GM18951 (cell line): ENCODE data around the gene MYOZ1.

Experiments
- POLR2A ChIP-seq: IDR thresholded peaks from 4 replicates; pipeline ENCODE4 v1.6.1; 2011; ENCODE audit warnings: mild to moderate bottlenecking; ENCODE audit not compliant: insufficient read length, insufficient read depth; ENCODE audit errors: extremely low read depth
- in situ Hi-C: fragments of 300-500 bp; cut with MboI; formaldehyde crosslinking; loops from one replicate; pipeline ENCODE4 v1.12.0; 2022; ENCODE audit warnings: low sequenced_read_pairs, mixed read lengths, inconsistent platforms; ENCODE audit not compliant: unreplicated experiment

MYOZ1 gene

GRCh38 chr10:73653195-73653594 lies 11.9 kb upstream of the MYOZ1 start:
- TF ChIP-seq POLR2A: no peak
- in situ Hi-C loops: no loop called here

GRCh38 chr10:73650537-73651331 lies 9.5 kb upstream of the MYOZ1 start:
- in situ Hi-C loops: no loop called here
- no peak for TF ChIP-seq POLR2A

DNA sequence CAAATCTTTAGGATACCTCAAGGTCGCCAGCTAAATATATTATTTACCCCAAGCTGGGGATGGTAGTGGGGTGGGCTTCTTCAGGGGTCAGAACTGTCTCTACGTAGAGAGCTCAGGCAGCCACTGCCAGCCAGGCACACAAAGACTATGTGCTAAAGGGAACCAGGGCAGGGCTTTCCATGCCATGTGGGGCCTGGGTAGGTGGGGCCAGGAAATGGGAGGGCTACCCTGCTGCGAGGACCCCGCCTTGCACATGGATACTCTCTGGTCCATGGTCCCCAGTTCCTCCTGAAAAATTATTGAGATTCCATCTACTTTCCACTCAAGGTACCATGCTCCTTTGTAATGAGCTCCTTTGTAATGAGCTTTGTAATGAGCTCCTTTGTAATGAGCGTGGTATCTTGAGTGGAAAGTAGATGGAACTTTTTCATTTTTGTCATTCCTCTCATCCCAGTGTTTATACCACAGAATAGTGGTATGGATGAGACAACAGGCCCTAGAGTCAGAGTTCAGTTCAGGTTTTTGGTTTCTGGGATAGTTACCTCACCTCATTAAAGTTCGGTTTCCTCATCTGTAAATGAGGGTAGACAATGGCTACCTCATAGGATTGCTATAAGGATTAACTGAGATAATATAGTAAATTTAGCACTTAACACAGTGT lies 8.7 kb upstream of the MYOZ1 start:
- in situ Hi-C loops: loop anchor here (10.0 kb wide), 1 partner anchor 395 kb away; the partner anchor contains the start of gene MRPS16
- no peak for TF ChIP-seq POLR2A

- no peak for TF ChIP-seq POLR2A
- in situ Hi-C loops: loop anchor here (10.0 kb wide), 1 partner anchor 394 kb away; the partner anchor contains the start of gene MRPS16
Measured at GRCh38 chr10:73648975-73649829, 7.9 kb upstream of the MYOZ1 start.

DNA sequence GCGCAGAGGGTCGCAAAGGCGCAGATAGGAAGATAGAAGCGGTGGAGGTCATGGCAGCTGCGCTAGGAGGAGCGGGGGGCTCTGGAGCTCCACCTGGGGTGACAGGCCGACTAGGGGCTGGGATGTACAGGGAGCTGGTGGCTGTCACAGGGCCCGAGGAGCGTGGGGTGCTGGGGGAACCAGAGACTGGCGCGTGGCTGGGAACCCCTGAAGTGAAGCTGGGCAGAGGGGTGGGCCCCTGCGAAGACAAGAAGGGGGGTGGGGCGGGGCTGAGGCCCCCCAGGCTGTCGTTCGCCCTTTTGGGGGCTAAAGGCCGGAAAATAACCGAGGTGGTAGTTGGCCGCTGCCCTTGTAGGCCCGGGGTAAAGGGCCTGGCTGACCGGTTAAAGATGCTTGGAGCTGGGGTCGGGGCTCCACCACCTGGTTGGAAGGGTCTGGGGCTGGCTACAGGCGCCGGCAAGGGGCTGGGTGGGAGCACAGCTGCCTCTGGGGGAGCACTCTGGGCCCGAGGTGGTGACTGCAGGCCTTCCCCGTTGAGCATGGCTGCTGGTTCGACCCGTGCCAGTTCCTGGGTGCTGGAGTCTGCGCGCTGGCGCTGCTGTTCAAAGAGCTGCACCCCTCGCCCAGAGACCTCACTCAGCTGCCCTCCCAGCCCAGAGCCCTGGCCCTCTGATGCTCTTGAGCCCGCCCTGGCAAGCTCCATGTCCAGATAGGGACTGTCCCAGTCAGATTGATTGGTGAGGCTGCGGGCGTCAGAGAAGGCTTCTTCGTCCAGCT lies 6.8 kb upstream of the MYOZ1 start:
- in situ Hi-C loops: loop anchor here (10.0 kb wide), 1 partner anchor 393 kb away; the partner anchor contains the start of gene MRPS16
- TF ChIP-seq POLR2A: no peak

DNA sequence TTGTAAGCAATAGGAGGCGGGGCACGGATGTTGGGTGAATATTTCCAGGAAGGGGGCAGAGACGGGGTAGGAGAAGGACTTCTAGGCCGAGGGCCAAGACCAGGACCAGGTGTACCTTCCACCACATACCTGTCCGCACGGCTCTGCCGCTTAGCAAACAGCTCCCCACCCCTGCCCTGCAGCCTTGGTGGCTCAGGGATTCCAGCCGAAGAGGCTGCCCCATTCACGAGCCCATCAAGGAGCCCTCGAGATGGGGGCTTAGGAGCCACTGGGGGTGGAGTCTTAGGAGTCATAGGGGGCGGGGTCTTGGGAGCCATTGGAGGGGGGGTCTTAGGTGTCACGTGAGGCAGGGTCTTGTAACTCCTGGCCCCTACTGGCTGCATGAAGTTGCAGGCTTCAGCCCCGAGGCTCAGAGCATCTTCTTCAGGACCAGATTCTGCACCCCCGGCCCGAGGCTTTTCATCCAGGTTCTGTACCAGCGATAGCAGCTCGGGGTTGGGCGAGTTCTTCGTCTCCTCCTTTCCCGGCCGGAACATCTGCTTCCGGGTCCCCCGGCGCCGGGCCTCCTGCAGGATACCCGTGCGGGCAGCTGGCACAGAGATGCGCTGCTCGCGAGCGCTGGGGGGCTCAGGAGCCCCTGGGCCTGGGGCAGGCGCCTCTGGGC lies 6.1 kb upstream of the MYOZ1 start:
- in situ Hi-C loops: loop anchor here (10.0 kb wide), 1 partner anchor 393 kb away; the partner anchor contains the start of gene MRPS16
- no peak for TF ChIP-seq POLR2A

DNA sequence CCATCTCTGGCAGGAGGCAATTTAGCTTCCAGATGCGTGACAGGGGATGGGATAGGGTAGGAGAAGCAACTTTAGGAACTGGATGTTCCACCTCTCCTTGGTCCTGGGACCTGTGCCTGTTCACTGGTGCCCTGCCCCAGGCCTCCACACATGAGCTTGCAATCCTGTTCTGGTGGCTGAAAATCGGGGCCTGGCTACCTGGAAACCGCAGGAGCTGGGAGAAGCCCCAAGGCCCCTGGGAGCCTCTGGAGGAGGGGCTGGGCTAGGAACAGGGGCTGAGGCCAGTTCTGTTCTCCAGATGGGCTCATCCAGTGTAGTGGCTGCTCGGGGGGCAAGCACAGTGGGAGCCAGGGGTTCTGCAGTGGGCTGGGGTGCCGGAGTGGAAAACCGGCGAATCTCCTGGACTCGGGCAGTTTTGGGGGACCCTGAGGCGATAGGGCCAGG lies 5.3 kb upstream of the MYOZ1 start:
- no peak for TF ChIP-seq POLR2A
- in situ Hi-C loops: loop anchor here (10.0 kb wide), 1 partner anchor 392 kb away; the partner anchor contains the start of gene MRPS16

GRCh38 chr10:73645251-73645650 lies 4.0 kb upstream of the MYOZ1 start:
- TF ChIP-seq POLR2A: no peak
- in situ Hi-C loops: loop anchor here (10.0 kb wide), 1 partner anchor 390 kb away; the partner anchor contains the start of gene MRPS16

- no peak for TF ChIP-seq POLR2A
Measured at GRCh38 chr10:73644767-73645166, 3.5 kb upstream of the MYOZ1 start.

GRCh38 chr10:73644015-73644743 lies 2.9 kb upstream of the MYOZ1 start:
- in situ Hi-C loops: loop anchor here (5.0 to 10.0 kb wide), 2 partner anchors 117 to 389 kb away; partner anchors contain the start of gene MRPS16
- no peak for TF ChIP-seq POLR2A

More at GRCh38 chr10:73644767-73645166, 3.5 kb upstream of the MYOZ1 start:
- in situ Hi-C loops: loop anchor here (5.0 to 10.0 kb wide), 2 partner anchors 117 to 390 kb away; partner anchors contain the start of gene MRPS16

- TF ChIP-seq POLR2A: no peak
- in situ Hi-C loops: loop anchor here (5.0 to 10.0 kb wide), 2 partner anchors 116 to 389 kb away; partner anchors contain the start of gene MRPS16
Measured at GRCh38 chr10:73643362-73643761, 2.1 kb upstream of the MYOZ1 start.

- no peak for TF ChIP-seq POLR2A
- in situ Hi-C loops: no loop called here
Measured at GRCh38 chr10:73639286-73639685, 2.0 kb downstream of the MYOZ1 start.
